Suprapubic skin (tissue), 4 donors: Measurements from ENCODE around the gene CSMD2. TPM values are rescaled to one million over a fixed set of nuclear protein-coding genes. Genes with fewer than 3 reads are reported as not detected.

Experiments used
- DNase-seq, 2 donors: peaks; one replicate each; pipeline ENCODE4 v3.0.0-alpha.2; 2019; ENCODE audit warnings: low spot score in 2 of 2
- H3K27ac ChIP-seq: fragments of 200-600 bp; sonication (generic); one replicate; pipeline ENCODE4 v1.5.1; 2019
- H3K27me3 ChIP-seq: fragments of 200-600 bp; sonication (generic); one replicate; pipeline ENCODE4 v1.5.1; 2019
- H3K36me3 ChIP-seq: fragments of 200-600 bp; sonication (generic); one replicate; pipeline ENCODE4 v1.5.1; 2019
- H3K4me1 ChIP-seq: fragments of 200-600 bp; sonication (generic); one replicate; pipeline ENCODE4 v1.5.1; 2019
- H3K4me3 ChIP-seq: fragments of 200-600 bp; sonication (generic); one replicate; pipeline ENCODE4 v1.5.1; 2019; ENCODE audit warnings: mild to moderate bottlenecking
- H3K9me3 ChIP-seq: fragments of 200-600 bp; sonication (generic); one replicate; pipeline ENCODE4 v1.5.1; 2019
- CTCF ChIP-seq, 2 donors: fragments of 200-600 bp in 1 of 2; fragments of 450-650 bp in 1 of 2; sonication (generic) in 1 of 2; IDR thresholded peaks; one replicate each; pipeline ENCODE4 v1.5.1; 2016 to 2019; ENCODE audit warnings: antibody characterized with exemption in 2 of 2, mild to moderate bottlenecking in 1 of 2, moderate library complexity in 1 of 2
- EP300 ChIP-seq: sonication (generic); formaldehyde crosslinking; IDR thresholded peaks from one replicate; pipeline ENCODE4 v1.6.1; 2017; ENCODE audit warnings: antibody characterized with exemption
- POLR2A ChIP-seq, 2 donors: fragments of 450-650 bp; IDR thresholded peaks; one replicate each; pipeline ENCODE4 v1.6.1; 2017; ENCODE audit warnings: antibody characterized with exemption in 2 of 2, mild to moderate bottlenecking in 2 of 2, moderate library complexity in 2 of 2
- POLR2AphosphoS5 ChIP-seq, 3 donors: sonication (generic); formaldehyde crosslinking; IDR thresholded peaks; one replicate each; pipeline ENCODE4 v1.6.1; 2017; ENCODE audit warnings: antibody characterized with exemption in 3 of 3
- WGBS: methylation state at CpG from one replicate; pipeline ENCODE4 v1.1.5; 2018; 5-methylcytosine and 5-hydroxymethylcytosine counted together
- total RNA-seq, 4 donors: library from RNA; depleted of rRNA; stranded (reverse); fragments of >200 nt; gene quantifications; one replicate each; pipeline ENCODE4 v1.1.0, GENCODE V29; 2016

CSMD2 gene
- total RNA-seq, 4 donors from 2014 or later = 0.08 to 0.55 (median 0.13) TPM

GRCh38 chr1:34060901-34061415 is 104.1 kb downstream of the CSMD2 start:
- DNase-seq = no peak
- H3K27me3 ChIP-seq = peaks cover 11% of the 10 kb centered on the region

GRCh38 chr1:34060187-34060730 is 104.8 kb downstream of the CSMD2 start:
- TF ChIP-seq CTCF (IDR thresholded peaks at IDR 0.05) = no peak
- TF ChIP-seq POLR2A (IDR thresholded peaks at IDR 0.05) = no peak
- no peak for TF ChIP-seq POLR2AphosphoS5 (IDR thresholded peaks at IDR 0.05)
- TF ChIP-seq EP300 = no peak
- no peak overlapping the region for H3K27ac ChIP-seq
- no peak for DNase-seq
- no peaks in the 10 kb centered on the region for H3K36me3 ChIP-seq
- no peaks in the 10 kb centered on the region for H3K9me3 ChIP-seq
- no peak overlapping the region for H3K4me3 ChIP-seq
- H3K4me1 ChIP-seq = no peaks in the 10 kb centered on the region
- WGBS = 47% methylated on average over 5 of the region's 5 CpGs
- H3K27me3 ChIP-seq = peaks cover 8% of the 10 kb centered on the region

More at GRCh38 chr1:34060901-34061415, 104.1 kb downstream of the CSMD2 start:
- Histone ChIP-seq H3K9me3 (no peaks in the 10 kb centered on the region), H3K4me1 (no peaks in the 10 kb centered on the region), H3K4me3 (no peak overlapping the region), H3K27ac (no peak overlapping the region), H3K36me3 (no peaks in the 10 kb centered on the region)
- TF ChIP-seq EP300 = no peak
- TF ChIP-seq POLR2AphosphoS5 (IDR thresholded peaks at IDR 0.05) = no peak
- TF ChIP-seq CTCF (IDR thresholded peaks at IDR 0.05) = no peak
- no peak for TF ChIP-seq POLR2A (IDR thresholded peaks at IDR 0.05)
- WGBS = 53% methylated on average over 9 of the region's 10 CpGs

- no peak for DNase-seq
- Histone ChIP-seq H3K4me1 (no peaks in the 10 kb centered on the region), H3K27me3 (peaks cover 8% of the 10 kb centered on the region), H3K36me3 (no peaks in the 10 kb centered on the region), H3K4me3 (no peak overlapping the region), H3K9me3 (no peaks in the 10 kb centered on the region), H3K27ac (no peak overlapping the region)
- WGBS = 34% methylated on average over 11 of the region's 11 CpGs
- TF ChIP-seq POLR2A (IDR thresholded peaks at IDR 0.05) = no peak
Measured at GRCh38 chr1:34057347-34058130, 107.5 kb downstream of the CSMD2 start.

GRCh38 chr1:34055818-34056217 is 109.2 kb downstream of the CSMD2 start:
- Histone ChIP-seq H3K4me1 (no peaks in the 10 kb centered on the region), H3K9me3 (no peaks in the 10 kb centered on the region), H3K4me3 (no peak overlapping the region), H3K27me3 (peaks cover 8% of the 10 kb centered on the region), H3K36me3 (no peaks in the 10 kb centered on the region), H3K27ac (no peak overlapping the region)
- DNase-seq = no peak
- TF ChIP-seq POLR2AphosphoS5 (IDR thresholded peaks at IDR 0.05) (no peak), EP300 (no peak), CTCF (IDR thresholded peaks at IDR 0.05) (no peak), POLR2A (IDR thresholded peaks at IDR 0.05) (no peak)
- WGBS = 90% methylated on average over 5 of the region's 5 CpGs

GRCh38 chr1:34054920-34055319 is 110.1 kb downstream of the CSMD2 start:
- H3K4me1 ChIP-seq = no peaks in the 10 kb centered on the region
- DNase-seq = no peak
- TF ChIP-seq CTCF (IDR thresholded peaks at IDR 0.05) (no peak), POLR2A (IDR thresholded peaks at IDR 0.05) (no peak), POLR2AphosphoS5 (IDR thresholded peaks at IDR 0.05) (no peak), EP300 (no peak)
- H3K4me3 ChIP-seq = no peak overlapping the region
- no peaks in the 10 kb centered on the region for H3K9me3 ChIP-seq
- H3K36me3 ChIP-seq = no peaks in the 10 kb centered on the region
- 48% methylated on average over 1 of the region's 1 CpG for WGBS
- H3K27me3 ChIP-seq = peaks cover 9% of the 10 kb centered on the region
- no peak overlapping the region for H3K27ac ChIP-seq
